Pancreas (tissue), 10 donors: ENCODE results near the gene ASTN2. TPM values are rescaled to one million over a fixed set of nuclear protein-coding genes. Genes with fewer than 3 reads are reported as not detected.
A peak's percentile ranks its signal among the peaks of the same experiment; 100 is the strongest.

Experiments used
- ATAC-seq, 4 donors: fragments of 200-7000 bp; cut with Tn5 transposase; one replicate each; pipeline versions ENCODE4 v1.8.0 to v1.9.1; 2020; ENCODE audit warnings: mild to moderate bottlenecking in 4 of 4, moderate library complexity in 4 of 4
- DNase-seq, 6 donors: peaks; one replicate each; pipeline ENCODE4 v3.0.0-alpha.2; 2020
- FAIRE-seq: peaks from 2 replicates; lab custom pipeline; 2012; peaks lifted over from hg19 to GRCh38; lab: Jason Lieb, UNC
- H3K27ac ChIP-seq, 4 donors: fragments of 200-600 bp; sonication (generic); 1 replicate in 3 of 4; 2 replicates in 1 of 4; pipeline versions ENCODE4 v1.5.0 to v1.8.0; 2020
- H3K27me3 ChIP-seq, 4 donors: fragments of 200-600 bp; one replicate each; pipeline ENCODE4 v1.8.0; 2021
- H3K36me3 ChIP-seq, 3 donors: fragments of 200-600 bp; sonication (generic) in 1 of 3; one replicate each; pipeline versions ENCODE4 v1.5.0 to v1.8.0; 2020 to 2021
- H3K4me1 ChIP-seq, 3 donors: fragments of 200-600 bp; one replicate each; pipeline ENCODE4 v1.8.0; 2021
- H3K4me3 ChIP-seq, 4 donors: fragments of 200-600 bp; sonication (generic) in 2 of 4; one replicate each; pipeline versions ENCODE4 v1.5.0 to v1.8.0; 2020 to 2021
- H3K9me3 ChIP-seq, 4 donors: fragments of 200-600 bp; one replicate each; pipeline ENCODE4 v1.8.0; 2021
- WGBS, 2 donors: extraction: QIAGEN DNeasy Blood & Tissue Kit; methylation state at CpG; one replicate each; pipeline ENCODE4 v1.1.7; 2013; 5-methylcytosine and 5-hydroxymethylcytosine counted together
- intact Hi-C, 3 donors: fragments of 100-400 bp; cut with DNase I; formaldehyde crosslinking; loops; one replicate each; pipeline versions ENCODE4 v1.11.1 to v1.14.2; 2022
- polyA plus RNA-seq, 2 donors: library from polyadenylated mRNA; stranded (reverse); fragments of 200-250 nt; gene quantifications; one replicate each; pipeline ENCODE4 v1.2.3, GENCODE V29; 2013
- total RNA-seq, 6 donors: library from RNA; stranded (reverse); fragmentation: NEBNext Ultra II Directional in 4 of 6; extraction: Animal tissue kit (Norgen Biotek cat#: 25700) in 4 of 6; gene quantifications; one replicate each; pipeline versions ENCODE4 v1.2.1 to v1.2.4, GENCODE V29; 2021 to 2023
- TF ChIP-seq, protein P1 (sequence below), 4 donors: fragments of 200-600 bp; sonication (generic) in 3 of 4; IDR thresholded peaks; one replicate each; pipeline versions ENCODE4 v1.5.0 to v1.8.0; 2021; ENCODE audit warnings: antibody characterized with exemption in 4 of 4
- donor health status: healthy with polysubstance abuse.
- donor health status: DM: no; HTN: no; CAD: no; lungs with moderate emphysema.
- donor health status: DM: no; HTN: no; CAD: no.
- donor health status: control.
- donor health status: control.
- donor health status: Bipolar disorder and iron deficiency.
- donor health status: DM: yes; HTN: yes; CAD: no.
- donor health status: DM: no; HTN: no; CAD: no.
- donor health status: DM: no; HTN: no; CAD: no.
- donor health status: DM: yes; HTN: yes; CAD: no.

Gene ASTN2
- total and polyA plus RNA-seq, 8 donors, result 1.3 to 11.9 (median 6.7) TPM

DNA sequence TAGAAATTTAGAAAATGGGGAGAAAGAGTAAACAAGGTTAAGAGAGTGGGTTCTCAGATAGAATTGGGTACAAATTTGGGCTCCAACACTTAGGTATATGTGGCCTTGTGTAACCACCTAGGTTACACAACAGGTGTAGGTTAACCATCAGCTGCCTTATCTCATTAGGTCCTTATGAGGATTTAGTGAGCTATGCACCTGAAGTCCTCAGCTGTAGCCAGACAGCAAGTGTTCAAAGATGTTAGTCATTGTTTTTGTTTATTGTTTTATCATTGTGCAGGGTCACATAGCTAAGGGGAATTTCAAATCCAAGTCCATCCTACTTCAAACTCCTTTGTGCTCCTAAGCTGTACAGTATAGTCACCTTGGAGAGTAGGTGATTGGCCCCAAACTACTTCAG is 728.7 kb downstream of the ASTN2 start:
- FAIRE-seq, result no peak
- Histone ChIP-seq H3K27ac (peak overlapping the region in 1 of 4 donors; percentile 79), H3K4me3 (peak overlapping the region in 2 of 4 donors; percentile 64 to 67)

GRCh38 chr9:116685166-116685565 is 729.7 kb downstream of the ASTN2 start:
- no peak overlapping the region for H3K4me3 ChIP-seq
- no peak for FAIRE-seq
- no peak overlapping the region for H3K27ac ChIP-seq
- H3K36me3 ChIP-seq, result no peaks in the 10 kb centered on the region
- ATAC-seq, result no peak
- no peaks in the 10 kb centered on the region for H3K9me3 ChIP-seq
- intact Hi-C loops, result no loop called here
- 84 to 87% methylated on average over 4 of the region's 4 CpGs for WGBS, 2 donors
- H3K27me3 ChIP-seq, result no peaks in the 10 kb centered on the region
- DNase-seq, result no peak
- TF ChIP-seq, protein P1, sequence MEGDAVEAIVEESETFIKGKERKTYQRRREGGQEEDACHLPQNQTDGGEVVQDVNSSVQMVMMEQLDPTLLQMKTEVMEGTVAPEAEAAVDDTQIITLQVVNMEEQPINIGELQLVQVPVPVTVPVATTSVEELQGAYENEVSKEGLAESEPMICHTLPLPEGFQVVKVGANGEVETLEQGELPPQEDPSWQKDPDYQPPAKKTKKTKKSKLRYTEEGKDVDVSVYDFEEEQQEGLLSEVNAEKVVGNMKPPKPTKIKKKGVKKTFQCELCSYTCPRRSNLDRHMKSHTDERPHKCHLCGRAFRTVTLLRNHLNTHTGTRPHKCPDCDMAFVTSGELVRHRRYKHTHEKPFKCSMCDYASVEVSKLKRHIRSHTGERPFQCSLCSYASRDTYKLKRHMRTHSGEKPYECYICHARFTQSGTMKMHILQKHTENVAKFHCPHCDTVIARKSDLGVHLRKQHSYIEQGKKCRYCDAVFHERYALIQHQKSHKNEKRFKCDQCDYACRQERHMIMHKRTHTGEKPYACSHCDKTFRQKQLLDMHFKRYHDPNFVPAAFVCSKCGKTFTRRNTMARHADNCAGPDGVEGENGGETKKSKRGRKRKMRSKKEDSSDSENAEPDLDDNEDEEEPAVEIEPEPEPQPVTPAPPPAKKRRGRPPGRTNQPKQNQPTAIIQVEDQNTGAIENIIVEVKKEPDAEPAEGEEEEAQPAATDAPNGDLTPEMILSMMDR (IDR thresholded peaks at IDR 0.05), result no peak
- H3K4me1 ChIP-seq, result peaks cover 7 to 16% (median 16%) of the 10 kb centered on the region in 3 donors

More for the DNA sequence above, 728.7 kb downstream of the ASTN2 start:
- H3K4me1 ChIP-seq, result peaks cover 8 to 18% (median 16%) of the 10 kb centered on the region in 3 donors
- intact Hi-C loops, result no loop called here
- H3K27me3 ChIP-seq, result no peaks in the 10 kb centered on the region
- DNase-seq, result no peak
- H3K36me3 ChIP-seq, result no peaks in the 10 kb centered on the region
- TF ChIP-seq, protein P1 (IDR thresholded peaks at IDR 0.05), result no peak
- ATAC-seq, result peak; percentile 15 to 27 (median 22)
- no peaks in the 10 kb centered on the region for H3K9me3 ChIP-seq

DNA sequence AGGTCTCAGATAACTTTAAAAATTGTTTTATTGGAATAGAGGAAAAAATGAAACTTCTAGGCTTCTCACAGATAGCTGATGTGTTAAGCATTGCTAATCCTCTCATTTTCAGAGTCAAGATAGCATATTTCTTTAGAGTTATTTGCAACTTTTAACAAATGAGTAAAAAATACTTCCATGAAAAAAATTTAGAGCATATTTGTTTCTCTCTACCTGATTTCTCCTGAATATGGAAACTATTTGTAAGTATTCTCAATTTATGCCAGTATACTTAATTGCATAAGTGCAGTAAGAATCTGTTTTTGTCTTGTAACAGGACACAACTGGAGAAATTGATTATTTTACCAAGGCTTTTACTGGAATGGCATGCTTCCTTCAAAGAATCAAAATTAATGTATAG is 731.3 kb downstream of the ASTN2 start:
- DNase-seq (no peak), FAIRE-seq (no peak), ATAC-seq (no peak)
- Histone ChIP-seq H3K27me3 (no peaks in the 10 kb centered on the region), H3K9me3 (no peaks in the 10 kb centered on the region), H3K36me3 (no peaks in the 10 kb centered on the region), H3K27ac (no peak overlapping the region), H3K4me3 (no peak overlapping the region), H3K4me1 (peaks cover 7 to 14% (median 11%) of the 10 kb centered on the region in 3 donors)
- TF ChIP-seq, protein P1 (IDR thresholded peaks at IDR 0.05), result no peak
- intact Hi-C loops, result no loop called here

GRCh38 chr9:116674210-116674980 is 740.5 kb downstream of the ASTN2 start:
- WGBS, 2 donors, result 87 to 89% methylated on average over 5 of the region's 5 CpGs
- DNase-seq (no peak), ATAC-seq (no peak), FAIRE-seq (no peak)
- no peaks in the 10 kb centered on the region for H3K27me3 ChIP-seq
- H3K4me3 ChIP-seq, result no peak overlapping the region
- TF ChIP-seq, protein P1 (IDR thresholded peaks at IDR 0.05), result no peak
- no peaks in the 10 kb centered on the region for H3K36me3 ChIP-seq
- H3K9me3 ChIP-seq, result no peaks in the 10 kb centered on the region
- no peaks in the 10 kb centered on the region for H3K4me1 ChIP-seq
- no peak overlapping the region for H3K27ac ChIP-seq
- intact Hi-C loops, result no loop called here

- FAIRE-seq, result no peak
- H3K36me3 ChIP-seq, result no peaks in the 10 kb centered on the region
- H3K27me3 ChIP-seq, result no peaks in the 10 kb centered on the region
- 53 to 96% methylated on average over 1 of the region's 1 CpG for WGBS, 2 donors
- H3K4me3 ChIP-seq, result no peak overlapping the region
- no peak overlapping the region for H3K27ac ChIP-seq
- ATAC-seq, result no peak
- H3K9me3 ChIP-seq, result no peaks in the 10 kb centered on the region
- DNase-seq, result no peak
- TF ChIP-seq, protein P1 (IDR thresholded peaks at IDR 0.05), result no peak
- intact Hi-C loops, result no loop called here
- no peaks in the 10 kb centered on the region for H3K4me1 ChIP-seq
These were observed 741.5 kb downstream of the ASTN2 start for GRCh38 chr9:116673375-116673774.
